ENCODE measurements around the gene KIF3B. TPM values are rescaled to one million over a fixed set of nuclear protein-coding genes. Genes with fewer than 3 reads are reported as not detected.
"Not testable (repeated sequence)": the region's sequence is repeated elsewhere in the genome, so short reads cannot be mapped to it uniquely, and the experiment has no call there.

The KIF3B gene
- total and polyA plus RNA-seq, 2 donors, result 7.8 to 8.3 TPM

GRCh38 chr20:32244150-32244823, 33.2 kb upstream of the KIF3B start:
- Histone ChIP-seq H3K9me3 (ENCODE audit: control insufficient read depth in 2 of 2, insufficient read depth in 1 of 2, low read length in 1 of 2) (no peaks in the 10 kb centered on the region), H3K4me3 (ENCODE audit: low read length in 2 of 2) (no peak overlapping the region), H3K4me1 (ENCODE audit: control insufficient read depth in 2 of 2, insufficient read depth in 2 of 2, low read length in 2 of 2) (peaks cover 0 to 2% of the 10 kb centered on the region in 2 donors), H3K27ac (ENCODE audit: low read depth in 1 of 2, low read length in 1 of 2) (no peak overlapping the region), H3K36me3 (ENCODE audit: control insufficient read depth in 2 of 2, insufficient read depth in 2 of 2, low read length in 1 of 2) (no peaks in the 10 kb centered on the region), H3K27me3 (ENCODE audit: control insufficient read depth in 2 of 2, insufficient read depth in 1 of 2, low read length in 1 of 2) (no peaks in the 10 kb centered on the region)
- 95% methylated on average over 6 of the region's 6 CpGs for WGBS
- no peak for DNase-seq (ENCODE audit: low read depth in 6 of 9, low spot score in 9 of 9)

- H3K4me3 ChIP-seq (ENCODE audit: low read length in 2 of 2), result no peak overlapping the region
- H3K36me3 ChIP-seq (ENCODE audit: control insufficient read depth in 2 of 2, insufficient read depth in 2 of 2, low read length in 1 of 2), result no peaks in the 10 kb centered on the region
- WGBS, result 99% methylated on average over 4 of the region's 4 CpGs
- H3K27me3 ChIP-seq (ENCODE audit: control insufficient read depth in 2 of 2, insufficient read depth in 1 of 2, low read length in 1 of 2), result no peaks in the 10 kb centered on the region
- H3K9me3 ChIP-seq (ENCODE audit: control insufficient read depth in 2 of 2, insufficient read depth in 1 of 2, low read length in 1 of 2), result no peaks in the 10 kb centered on the region
- peaks cover 0 to 6% of the 10 kb centered on the region in 2 donors for H3K4me1 ChIP-seq (ENCODE audit: control insufficient read depth in 2 of 2, insufficient read depth in 2 of 2, low read length in 2 of 2)
- DNase-seq (ENCODE audit: low read depth in 6 of 9, low spot score in 9 of 9), result no peak
- no peak overlapping the region for H3K27ac ChIP-seq (ENCODE audit: low read depth in 1 of 2, low read length in 1 of 2)
Observed at GRCh38 chr20:32244959-32245358, 32.5 kb upstream of the KIF3B start.

- H3K27me3 ChIP-seq (ENCODE audit: control insufficient read depth in 2 of 2, insufficient read depth in 1 of 2, low read length in 1 of 2); H3K4me1 ChIP-seq (ENCODE audit: control insufficient read depth in 2 of 2, insufficient read depth in 2 of 2, low read length in 2 of 2); H3K27ac ChIP-seq (ENCODE audit: low read depth in 1 of 2, low read length in 1 of 2); H3K4me3 ChIP-seq (ENCODE audit: low read length in 2 of 2); H3K9me3 ChIP-seq (ENCODE audit: control insufficient read depth in 2 of 2, insufficient read depth in 1 of 2, low read length in 1 of 2); H3K36me3 ChIP-seq (ENCODE audit: control insufficient read depth in 2 of 2, insufficient read depth in 2 of 2, low read length in 1 of 2); DNase-seq (ENCODE audit: low read depth in 6 of 9, low spot score in 9 of 9): not testable (repeated sequence)
- 97% methylated on average over 5 of the region's 5 CpGs for WGBS
Observed at GRCh38 chr20:32246208-32246607, 31.2 kb upstream of the KIF3B start.

DNA sequence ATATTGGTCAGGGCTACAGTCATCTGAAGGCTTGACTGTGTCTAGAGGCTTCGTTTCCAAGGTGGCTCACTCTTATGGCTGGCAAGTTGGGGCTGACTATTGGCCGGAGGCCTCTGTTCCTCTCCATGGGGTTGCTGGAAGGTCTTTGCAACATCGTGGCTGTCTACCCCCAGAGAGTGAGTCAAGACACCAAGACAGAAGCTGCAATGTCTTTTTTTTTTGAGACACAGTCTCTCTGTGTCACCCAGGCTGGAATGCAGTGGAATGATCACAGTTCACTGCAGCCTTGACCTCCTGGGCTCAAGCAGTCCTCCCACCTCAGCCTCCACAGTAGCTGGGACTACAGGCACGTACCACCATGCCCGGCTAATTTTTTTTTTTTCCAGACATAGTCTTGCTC, 29.4 kb upstream of the KIF3B start:
- DNase-seq (ENCODE audit: low read depth in 6 of 9, low spot score in 9 of 9), result no peak
- Histone ChIP-seq H3K4me1 (ENCODE audit: control insufficient read depth in 2 of 2, insufficient read depth in 2 of 2, low read length in 2 of 2) (peaks cover 0 to 12% of the 10 kb centered on the region in 2 donors), H3K36me3 (ENCODE audit: control insufficient read depth in 2 of 2, insufficient read depth in 2 of 2, low read length in 1 of 2) (no peaks in the 10 kb centered on the region), H3K4me3 (ENCODE audit: low read length in 2 of 2) (no peak overlapping the region), H3K9me3 (ENCODE audit: control insufficient read depth in 2 of 2, insufficient read depth in 1 of 2, low read length in 1 of 2) (no peaks in the 10 kb centered on the region), H3K27ac (ENCODE audit: low read depth in 1 of 2, low read length in 1 of 2) (no peak overlapping the region), H3K27me3 (ENCODE audit: control insufficient read depth in 2 of 2, insufficient read depth in 1 of 2, low read length in 1 of 2) (no peaks in the 10 kb centered on the region)
- WGBS, result 95% methylated on average over 5 of the region's 5 CpGs

DNA sequence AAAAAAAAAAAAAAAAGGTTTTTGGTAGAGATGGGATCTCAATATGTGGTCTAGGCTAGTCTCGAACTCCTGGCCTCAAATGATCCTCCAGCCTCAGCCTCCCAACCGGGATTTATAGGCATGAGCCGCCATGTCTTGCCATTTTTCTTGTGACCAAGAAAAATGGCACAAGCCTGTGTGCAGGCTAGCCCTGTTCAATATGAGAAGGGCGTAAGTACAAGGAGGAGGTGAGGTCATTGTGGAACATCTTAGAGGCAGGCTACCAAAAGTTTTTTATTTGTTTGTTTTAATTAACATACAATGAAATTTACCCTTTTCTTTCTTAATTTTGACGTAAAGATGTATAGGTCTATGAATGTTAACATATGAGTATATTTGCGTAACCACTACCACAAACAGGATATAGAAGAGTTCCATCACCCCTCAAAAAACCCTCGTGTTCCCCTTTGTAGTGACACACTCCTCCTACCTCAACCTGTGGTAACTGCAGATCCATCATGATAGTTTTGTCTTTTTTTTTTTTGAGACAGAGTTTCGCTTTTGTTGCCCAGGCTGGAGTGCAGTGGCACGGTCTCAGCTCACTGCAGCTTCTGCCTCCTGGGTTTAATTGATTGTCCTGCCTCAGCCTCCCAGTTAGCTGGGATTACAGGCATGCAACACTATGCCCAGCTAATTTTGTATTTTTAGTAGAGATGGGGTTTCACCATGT, 28.3 kb upstream of the KIF3B start:
- peak in 7 of 9 donors; percentile 11 to 77 (median 43) for DNase-seq (ENCODE audit: low read depth in 6 of 9, low spot score in 9 of 9)
- WGBS, result 52% methylated on average over 9 of the region's 9 CpGs

DNA sequence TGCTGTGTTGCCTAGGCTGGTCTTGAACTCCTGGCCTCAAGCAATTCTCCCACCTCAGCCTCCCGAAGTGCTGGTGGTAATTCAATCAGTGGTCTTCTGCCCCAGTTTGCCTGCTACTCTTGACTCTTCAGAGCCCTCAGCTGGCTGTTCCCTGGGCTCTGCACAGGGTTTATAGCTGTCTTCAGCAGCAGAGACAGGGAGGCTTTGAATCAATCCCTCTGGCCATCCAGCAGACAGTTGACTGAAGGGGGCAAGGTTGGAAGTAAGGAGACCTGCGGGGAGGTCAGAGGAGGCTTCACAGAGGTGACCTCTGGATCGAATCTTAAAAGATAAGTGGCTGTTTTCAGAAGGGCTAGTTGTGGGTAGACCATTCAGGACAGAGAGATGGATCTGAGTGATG, 26.0 kb upstream of the KIF3B start:
- no peaks in the 10 kb centered on the region for H3K36me3 ChIP-seq (ENCODE audit: control insufficient read depth in 2 of 2, insufficient read depth in 2 of 2, low read length in 1 of 2)
- H3K4me3 ChIP-seq (ENCODE audit: low read length in 2 of 2), result no peak overlapping the region
- H3K9me3 ChIP-seq (ENCODE audit: control insufficient read depth in 2 of 2, insufficient read depth in 1 of 2, low read length in 1 of 2), result no peaks in the 10 kb centered on the region
- H3K4me1 ChIP-seq (ENCODE audit: control insufficient read depth in 2 of 2, insufficient read depth in 2 of 2, low read length in 2 of 2), result peaks cover 0 to 12% of the 10 kb centered on the region in 2 donors
- DNase-seq (ENCODE audit: low read depth in 6 of 9, low spot score in 9 of 9), result no peak
- no peaks in the 10 kb centered on the region for H3K27me3 ChIP-seq (ENCODE audit: control insufficient read depth in 2 of 2, insufficient read depth in 1 of 2, low read length in 1 of 2)
- WGBS, result 94% methylated on average over 3 of the region's 3 CpGs
- no peak overlapping the region for H3K27ac ChIP-seq (ENCODE audit: low read depth in 1 of 2, low read length in 1 of 2)

More for the DNA sequence above, 28.3 kb upstream of the KIF3B start:
- H3K9me3 ChIP-seq (ENCODE audit: control insufficient read depth in 2 of 2, insufficient read depth in 1 of 2, low read length in 1 of 2), result no peaks in the 10 kb centered on the region
- H3K36me3 ChIP-seq (ENCODE audit: control insufficient read depth in 2 of 2, insufficient read depth in 2 of 2, low read length in 1 of 2), result no peaks in the 10 kb centered on the region
- H3K4me3 ChIP-seq (ENCODE audit: low read length in 2 of 2), result no peak overlapping the region
- H3K4me1 ChIP-seq (ENCODE audit: control insufficient read depth in 2 of 2, insufficient read depth in 2 of 2, low read length in 2 of 2), result peaks cover 0 to 12% of the 10 kb centered on the region in 2 donors
- peak overlapping the region; percentile 41 to 71 for H3K27ac ChIP-seq (ENCODE audit: low read depth in 1 of 2, low read length in 1 of 2)
- no peaks in the 10 kb centered on the region for H3K27me3 ChIP-seq (ENCODE audit: control insufficient read depth in 2 of 2, insufficient read depth in 1 of 2, low read length in 1 of 2)

- peak in 3 of 9 donors; percentile 11 to 51 (median 18) for DNase-seq (ENCODE audit: low read depth in 6 of 9, low spot score in 9 of 9)
- Histone ChIP-seq H3K9me3 (ENCODE audit: control insufficient read depth in 2 of 2, insufficient read depth in 1 of 2, low read length in 1 of 2) (no peaks in the 10 kb centered on the region), H3K36me3 (ENCODE audit: control insufficient read depth in 2 of 2, insufficient read depth in 2 of 2, low read length in 1 of 2) (no peaks in the 10 kb centered on the region), H3K4me3 (ENCODE audit: low read length in 2 of 2) (no peak overlapping the region), H3K27ac (ENCODE audit: low read depth in 1 of 2, low read length in 1 of 2) (peak overlapping the region in 1 of 2 donors; percentile 49), H3K4me1 (ENCODE audit: control insufficient read depth in 2 of 2, insufficient read depth in 2 of 2, low read length in 2 of 2) (peaks cover 0 to 12% of the 10 kb centered on the region in 2 donors), H3K27me3 (ENCODE audit: control insufficient read depth in 2 of 2, insufficient read depth in 1 of 2, low read length in 1 of 2) (no peaks in the 10 kb centered on the region)
- WGBS, result 90% methylated on average over 6 of the region's 6 CpGs
Observed at GRCh38 chr20:32252189-32252588, 25.3 kb upstream of the KIF3B start.

DNA sequence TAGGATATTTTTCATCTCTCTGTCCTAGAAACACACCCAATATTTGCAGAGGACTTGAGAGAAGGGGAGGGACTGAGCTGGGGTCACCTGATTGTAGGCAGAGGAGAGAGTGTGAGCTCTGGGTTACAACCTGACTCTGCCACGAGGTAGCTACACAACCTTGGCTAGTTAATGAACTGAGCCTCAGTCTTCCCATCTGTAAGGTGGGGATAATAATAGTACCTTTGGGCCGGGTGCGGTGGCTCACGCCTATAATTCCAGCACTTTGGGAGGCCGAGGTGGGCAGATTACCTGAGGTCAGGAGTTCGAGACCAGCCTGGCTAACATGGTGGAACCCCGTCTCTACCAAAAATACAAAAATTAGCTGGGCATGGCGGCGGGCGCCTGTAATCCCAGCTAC, 16.5 kb upstream of the KIF3B start:
- not testable (repeated sequence) for H3K27me3 ChIP-seq (ENCODE audit: control insufficient read depth in 2 of 2, insufficient read depth in 1 of 2, low read length in 1 of 2); H3K4me1 ChIP-seq (ENCODE audit: control insufficient read depth in 2 of 2, insufficient read depth in 2 of 2, low read length in 2 of 2); H3K4me3 ChIP-seq (ENCODE audit: low read length in 2 of 2); DNase-seq (ENCODE audit: low read depth in 6 of 9, low spot score in 9 of 9); H3K27ac ChIP-seq (ENCODE audit: low read depth in 1 of 2, low read length in 1 of 2); H3K36me3 ChIP-seq (ENCODE audit: control insufficient read depth in 2 of 2, insufficient read depth in 2 of 2, low read length in 1 of 2); H3K9me3 ChIP-seq (ENCODE audit: control insufficient read depth in 2 of 2, insufficient read depth in 1 of 2, low read length in 1 of 2)
- WGBS, result 96% methylated on average over 10 of the region's 10 CpGs

GRCh38 chr20:32261644-32262043, 15.8 kb upstream of the KIF3B start:
- no peaks in the 10 kb centered on the region for H3K36me3 ChIP-seq (ENCODE audit: control insufficient read depth in 2 of 2, insufficient read depth in 2 of 2, low read length in 1 of 2)
- no peaks in the 10 kb centered on the region for H3K27me3 ChIP-seq (ENCODE audit: control insufficient read depth in 2 of 2, insufficient read depth in 1 of 2, low read length in 1 of 2)
- H3K27ac ChIP-seq (ENCODE audit: low read depth in 1 of 2, low read length in 1 of 2), result no peak overlapping the region
- no peaks in the 10 kb centered on the region for H3K9me3 ChIP-seq (ENCODE audit: control insufficient read depth in 2 of 2, insufficient read depth in 1 of 2, low read length in 1 of 2)
- DNase-seq (ENCODE audit: low read depth in 6 of 9, low spot score in 9 of 9), result no peak
- no peak overlapping the region for H3K4me3 ChIP-seq (ENCODE audit: low read length in 2 of 2)
- 98% methylated on average over 2 of the region's 2 CpGs for WGBS
- H3K4me1 ChIP-seq (ENCODE audit: control insufficient read depth in 2 of 2, insufficient read depth in 2 of 2, low read length in 2 of 2), result no peaks in the 10 kb centered on the region
